K562 (cell line): ENCODE data around the gene MYO7A. TPM values are rescaled to one million over a fixed set of nuclear protein-coding genes. Genes with fewer than 3 reads are reported as not detected.

ENCODE experiments used
- CTBP1 ChIP-seq: fragments of 450-650 bp; IDR thresholded peaks from 2 replicates; pipeline ENCODE4 v1.6.1; 2016; ENCODE audit warnings: borderline replicate concordance
- ETS2 ChIP-seq: IDR thresholded peaks from 2 replicates; pipeline ENCODE4 v1.6.1; 2016; ENCODE audit warnings: borderline replicate concordance, missing genetic modification characterization, mild to moderate bottlenecking, moderate library complexity, missing compliant biosample characterization; ENCODE audit not compliant: poor library complexity, severe bottlenecking
- MAZ ChIP-seq, 2 experiments: fragments of 450-650 bp in 1 of 2; sonication (generic) in 1 of 2; formaldehyde crosslinking; IDR thresholded peaks in 1 of 2; conservative IDR thresholded peaks in 1 of 2; 2 replicates each; pipeline versions ENCODE4 v1.4.0 to v1.5.0; 2020; ENCODE audit warnings: mild to moderate bottlenecking in 1 of 2, missing genetic modification reagents in 1 of 2
- NCOR1 ChIP-seq: fragments of 450-650 bp; IDR thresholded peaks from 2 replicates; pipeline ENCODE4 v1.6.1; 2016; ENCODE audit warnings: mild to moderate bottlenecking, moderate library complexity
- RB1 ChIP-seq: fragments of 450-650 bp; IDR thresholded peaks from 2 replicates; pipeline ENCODE4 v1.6.1; 2017; ENCODE audit warnings: low read depth, mild to moderate bottlenecking
- SREBF1 ChIP-seq: fragments of 150-350 bp; IDR thresholded peaks from 2 replicates; pipeline ENCODE4 v1.6.1; 2014; ENCODE audit warnings: antibody characterized with exemption, low read depth, low read length, borderline replicate concordance
- STAG1 ChIP-seq: sonication (generic); formaldehyde crosslinking; IDR thresholded peaks from 2 replicates; pipeline ENCODE4 v1.5.0; 2020; ENCODE audit warnings: missing genetic modification reagents, borderline replicate concordance
- ZBTB7A ChIP-seq: IDR thresholded peaks from 2 replicates; pipeline ENCODE4 v1.6.1; 2011; ENCODE audit warnings: low read depth, mild to moderate bottlenecking, low read length, moderate library complexity, borderline replicate concordance; ENCODE audit not compliant: control insufficient read depth
- ZFP1 ChIP-seq: fragments of 450-650 bp; formaldehyde crosslinking; IDR thresholded peaks from 2 replicates; pipeline ENCODE4 v1.4.0; 2020; ENCODE audit warnings: mild to moderate bottlenecking, mixed read lengths
- polyA plus RNA-seq, 8 experiments: library from polyadenylated mRNA; depleted of rRNA in 4 of 8; stranded (reverse) in 5 of 8; unstranded in 3 of 8; fragments of >200 nt; fragmentation: Nextera tagmentation in 2 of 8; fragmentation: Illumina TruSeq in 1 of 8; extraction: Ambion mirVana in 2 of 8; extraction: Trizol in 1 of 8; gene quantifications; 2 replicates each; pipeline versions ENCODE4 v1.2.1 to v1.2.3, GENCODE V29; 2011 to 2014; ENCODE audit warnings: inconsistent platforms in 1 of 8, missing spikeins in 1 of 8
- total RNA-seq, 7 experiments: library from RNA; depleted of rRNA in 6 of 7; stranded (reverse); fragments of >200 nt in 6 of 7; fragmentation: Illumina TruSeq in 2 of 7; extraction: Trizol in 2 of 7; gene quantifications; 2 replicates each; pipeline versions ENCODE4 v1.2.1 to v1.2.3, GENCODE V29; 2011 to 2021; ENCODE audit warnings: low replicate concordance in 1 of 7
- TF ChIP-seq, protein P1 (sequence below): fragments of 200-800 bp; sonication (Bioruptor generic); IDR thresholded peaks from 2 replicates; pipeline ENCODE4 v1.6.1; 2017; ENCODE audit warnings: missing genetic modification characterization, missing compliant biosample characterization
- TF ChIP-seq, protein P2 (sequence below): fragments of 450-650 bp; formaldehyde crosslinking; IDR thresholded peaks from 2 replicates; pipeline ENCODE4 v1.4.0; 2020; ENCODE audit warnings: mild to moderate bottlenecking
- TF ChIP-seq, protein P3 (sequence below): fragments of 450-650 bp; formaldehyde crosslinking; IDR thresholded peaks from 2 replicates; pipeline ENCODE4 v1.4.0; 2020; ENCODE audit warnings: mild to moderate bottlenecking, moderate library complexity
- TF ChIP-seq, protein P4 (sequence below), 2 experiments: fragments of 450-650 bp; formaldehyde crosslinking in 1 of 2; IDR thresholded peaks; 2 replicates each; pipeline versions ENCODE4 v1.4.0 to v1.6.1; 2014 to 2020; ENCODE audit warnings: mild to moderate bottlenecking in 2 of 2, borderline replicate concordance in 1 of 2, low read depth in 1 of 2

MYO7A gene
- total and polyA plus RNA-seq, 9 of the 15 experiments (the other 6 are each of a cell fraction or from before 2014, with no cell fraction given) = 0.01 to 0.11 (median 0.07) TPM; not detected in 1

DNA sequence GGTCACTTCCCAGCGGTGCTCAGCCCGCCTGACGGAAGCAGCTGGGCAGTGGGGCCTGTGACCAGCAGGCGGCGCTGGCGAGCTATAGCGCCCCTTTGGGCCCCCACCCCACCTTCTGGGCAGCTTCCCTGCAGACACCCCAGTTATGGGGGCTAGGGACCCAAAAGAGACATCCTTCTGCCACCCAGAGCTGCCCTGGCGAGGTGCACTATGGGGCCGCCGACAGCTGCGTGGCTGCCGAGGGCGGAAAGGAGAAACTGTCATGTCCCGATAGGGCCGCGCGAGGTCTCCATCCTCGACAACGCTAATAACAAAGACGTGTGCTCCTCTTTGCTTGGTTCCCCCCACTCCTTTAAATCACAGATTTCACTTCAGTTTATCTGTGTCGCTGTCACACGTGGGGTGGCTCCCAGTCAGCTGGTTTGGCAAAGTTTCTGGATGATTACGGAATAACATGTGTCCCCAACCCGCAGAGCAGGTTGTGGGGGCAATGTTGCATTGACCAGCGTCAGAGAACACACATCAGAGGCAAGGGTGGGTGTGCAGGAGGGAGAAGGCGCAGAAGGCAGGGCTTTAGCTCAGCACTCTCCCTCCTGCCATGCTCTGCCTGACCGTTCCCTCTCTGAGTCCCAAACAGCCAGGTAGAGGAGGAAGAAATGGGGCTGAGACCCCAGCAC lies 673 bp upstream of the MYO7A start (continued):
- TF ChIP-seq SREBF1 (no peak), ZFP1 (CRISPR knock-in tag) (no peak), MAZ (CRISPR knock-in tag; conservative IDR thresholded peaks at IDR 0.05 in 1 of 2, IDR thresholded peaks at IDR 0.05 in 1 of 2) (peak; percentile 95 to 96), STAG1 (peak; percentile 79; the same call in 1 of the 2 replicates), RB1 (peak; percentile 92), CTBP1 (peak; percentile 46; the same call in 1 of the 2 replicates), ZBTB7A (peak; percentile 83; the same call in 1 of the 2 replicates), NCOR1 (no peak), ETS2 (no peak)
- TF ChIP-seq, protein P1, sequence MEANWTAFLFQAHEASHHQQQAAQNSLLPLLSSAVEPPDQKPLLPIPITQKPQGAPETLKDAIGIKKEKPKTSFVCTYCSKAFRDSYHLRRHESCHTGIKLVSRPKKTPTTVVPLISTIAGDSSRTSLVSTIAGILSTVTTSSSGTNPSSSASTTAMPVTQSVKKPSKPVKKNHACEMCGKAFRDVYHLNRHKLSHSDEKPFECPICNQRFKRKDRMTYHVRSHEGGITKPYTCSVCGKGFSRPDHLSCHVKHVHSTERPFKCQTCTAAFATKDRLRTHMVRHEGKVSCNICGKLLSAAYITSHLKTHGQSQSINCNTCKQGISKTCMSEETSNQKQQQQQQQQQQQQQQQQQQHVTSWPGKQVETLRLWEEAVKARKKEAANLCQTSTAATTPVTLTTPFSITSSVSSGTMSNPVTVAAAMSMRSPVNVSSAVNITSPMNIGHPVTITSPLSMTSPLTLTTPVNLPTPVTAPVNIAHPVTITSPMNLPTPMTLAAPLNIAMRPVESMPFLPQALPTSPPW = peak; percentile 66
- TF ChIP-seq, protein P2, sequence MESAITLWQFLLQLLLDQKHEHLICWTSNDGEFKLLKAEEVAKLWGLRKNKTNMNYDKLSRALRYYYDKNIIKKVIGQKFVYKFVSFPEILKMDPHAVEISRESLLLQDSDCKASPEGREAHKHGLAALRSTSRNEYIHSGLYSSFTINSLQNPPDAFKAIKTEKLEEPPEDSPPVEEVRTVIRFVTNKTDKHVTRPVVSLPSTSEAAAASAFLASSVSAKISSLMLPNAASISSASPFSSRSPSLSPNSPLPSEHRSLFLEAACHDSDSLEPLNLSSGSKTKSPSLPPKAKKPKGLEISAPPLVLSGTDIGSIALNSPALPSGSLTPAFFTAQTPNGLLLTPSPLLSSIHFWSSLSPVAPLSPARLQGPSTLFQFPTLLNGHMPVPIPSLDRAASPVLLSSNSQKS (CRISPR knock-in tag) = no peak
- TF ChIP-seq, protein P3, sequence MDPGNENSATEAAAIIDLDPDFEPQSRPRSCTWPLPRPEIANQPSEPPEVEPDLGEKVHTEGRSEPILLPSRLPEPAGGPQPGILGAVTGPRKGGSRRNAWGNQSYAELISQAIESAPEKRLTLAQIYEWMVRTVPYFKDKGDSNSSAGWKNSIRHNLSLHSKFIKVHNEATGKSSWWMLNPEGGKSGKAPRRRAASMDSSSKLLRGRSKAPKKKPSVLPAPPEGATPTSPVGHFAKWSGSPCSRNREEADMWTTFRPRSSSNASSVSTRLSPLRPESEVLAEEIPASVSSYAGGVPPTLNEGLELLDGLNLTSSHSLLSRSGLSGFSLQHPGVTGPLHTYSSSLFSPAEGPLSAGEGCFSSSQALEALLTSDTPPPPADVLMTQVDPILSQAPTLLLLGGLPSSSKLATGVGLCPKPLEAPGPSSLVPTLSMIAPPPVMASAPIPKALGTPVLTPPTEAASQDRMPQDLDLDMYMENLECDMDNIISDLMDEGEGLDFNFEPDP (CRISPR knock-in tag) = no peak
- TF ChIP-seq, protein P4, sequence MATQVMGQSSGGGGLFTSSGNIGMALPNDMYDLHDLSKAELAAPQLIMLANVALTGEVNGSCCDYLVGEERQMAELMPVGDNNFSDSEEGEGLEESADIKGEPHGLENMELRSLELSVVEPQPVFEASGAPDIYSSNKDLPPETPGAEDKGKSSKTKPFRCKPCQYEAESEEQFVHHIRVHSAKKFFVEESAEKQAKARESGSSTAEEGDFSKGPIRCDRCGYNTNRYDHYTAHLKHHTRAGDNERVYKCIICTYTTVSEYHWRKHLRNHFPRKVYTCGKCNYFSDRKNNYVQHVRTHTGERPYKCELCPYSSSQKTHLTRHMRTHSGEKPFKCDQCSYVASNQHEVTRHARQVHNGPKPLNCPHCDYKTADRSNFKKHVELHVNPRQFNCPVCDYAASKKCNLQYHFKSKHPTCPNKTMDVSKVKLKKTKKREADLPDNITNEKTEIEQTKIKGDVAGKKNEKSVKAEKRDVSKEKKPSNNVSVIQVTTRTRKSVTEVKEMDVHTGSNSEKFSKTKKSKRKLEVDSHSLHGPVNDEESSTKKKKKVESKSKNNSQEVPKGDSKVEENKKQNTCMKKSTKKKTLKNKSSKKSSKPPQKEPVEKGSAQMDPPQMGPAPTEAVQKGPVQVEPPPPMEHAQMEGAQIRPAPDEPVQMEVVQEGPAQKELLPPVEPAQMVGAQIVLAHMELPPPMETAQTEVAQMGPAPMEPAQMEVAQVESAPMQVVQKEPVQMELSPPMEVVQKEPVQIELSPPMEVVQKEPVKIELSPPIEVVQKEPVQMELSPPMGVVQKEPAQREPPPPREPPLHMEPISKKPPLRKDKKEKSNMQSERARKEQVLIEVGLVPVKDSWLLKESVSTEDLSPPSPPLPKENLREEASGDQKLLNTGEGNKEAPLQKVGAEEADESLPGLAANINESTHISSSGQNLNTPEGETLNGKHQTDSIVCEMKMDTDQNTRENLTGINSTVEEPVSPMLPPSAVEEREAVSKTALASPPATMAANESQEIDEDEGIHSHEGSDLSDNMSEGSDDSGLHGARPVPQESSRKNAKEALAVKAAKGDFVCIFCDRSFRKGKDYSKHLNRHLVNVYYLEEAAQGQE (IDR thresholded peaks at IDR 0.05; ENCODE audit: borderline replicate concordance) = peak; percentile 83
- TF ChIP-seq, protein P4 (CRISPR knock-in tag; IDR thresholded peaks at IDR 0.05; ENCODE audit: low read depth) = no peak
